Breast epithelium (tissue), 4 donors: ENCODE results near the gene CDH23. TPM values are rescaled to one million over a fixed set of nuclear protein-coding genes. Genes with fewer than 3 reads are reported as not detected.

Experiments used
- DNase-seq, 2 donors: peaks; one replicate each; pipeline ENCODE4 v3.0.0-alpha.2; 2019; ENCODE audit warnings: low spot score in 2 of 2
- H3K27ac ChIP-seq, 2 donors: fragments of 200-600 bp; sonication (generic) in 1 of 2; one replicate each; pipeline ENCODE4 v1.5.1; 2016 to 2019; ENCODE audit warnings: mild to moderate bottlenecking in 1 of 2
- H3K27me3 ChIP-seq, 2 donors: fragments of 200-600 bp; sonication (generic) in 1 of 2; one replicate each; pipeline versions ENCODE4 v1.5.1 to v1.6.0; 2017 to 2019; ENCODE audit warnings: control low read depth in 1 of 2, mild to moderate bottlenecking in 1 of 2
- H3K36me3 ChIP-seq: fragments of 200-600 bp; one replicate; pipeline ENCODE4 v1.5.1; 2019
- H3K4me1 ChIP-seq, 2 donors: fragments of 200-600 bp; sonication (generic); one replicate each; pipeline ENCODE4 v1.5.1; 2016 to 2019; ENCODE audit warnings: control low read depth in 1 of 2
- H3K4me3 ChIP-seq, 3 donors: fragments of 200-600 bp; sonication (generic); 1 replicate in 2 of 3; 2 replicates in 1 of 3; pipeline ENCODE4 v1.5.1; 2016 to 2019; ENCODE audit warnings: mild to moderate bottlenecking in 3 of 3, moderate library complexity in 2 of 3
- H3K9me3 ChIP-seq, 2 donors: fragments of 200-600 bp; sonication (generic) in 1 of 2; one replicate each; pipeline ENCODE4 v1.5.1; 2016 to 2019; ENCODE audit warnings: control low read depth in 1 of 2
- POLR2A ChIP-seq: fragments of 450-650 bp; IDR thresholded peaks from one replicate; pipeline ENCODE4 v1.6.1; 2016; ENCODE audit warnings: antibody characterized with exemption, mild to moderate bottlenecking, moderate library complexity
- POLR2AphosphoS5 ChIP-seq, 3 donors: sonication (generic); formaldehyde crosslinking; IDR thresholded peaks; one replicate each; pipeline ENCODE4 v1.6.1; 2017; ENCODE audit warnings: antibody characterized with exemption in 3 of 3
- intact Hi-C: fragments of 100-400 bp; cut with DNase I; formaldehyde crosslinking; loops from one replicate; pipeline ENCODE4 v1.15.1; 2023; ENCODE audit warnings: low total_unique reads
- total RNA-seq, 3 donors: library from RNA; depleted of rRNA; stranded (reverse); fragments of >200 nt; gene quantifications; one replicate each; pipeline ENCODE4 v1.1.0, GENCODE V29; 2016
- TF ChIP-seq, protein P1 (sequence below), 3 donors: fragments of 450-650 bp; IDR thresholded peaks; one replicate each; pipeline ENCODE4 v1.5.1; 2016 to 2017; ENCODE audit warnings: antibody characterized with exemption in 3 of 3, mild to moderate bottlenecking in 3 of 3, moderate library complexity in 3 of 3

The CDH23 gene
- total RNA-seq, 3 donors from 2014 or later, result 8.5 to 13.8 (median 11.6) TPM

DNA sequence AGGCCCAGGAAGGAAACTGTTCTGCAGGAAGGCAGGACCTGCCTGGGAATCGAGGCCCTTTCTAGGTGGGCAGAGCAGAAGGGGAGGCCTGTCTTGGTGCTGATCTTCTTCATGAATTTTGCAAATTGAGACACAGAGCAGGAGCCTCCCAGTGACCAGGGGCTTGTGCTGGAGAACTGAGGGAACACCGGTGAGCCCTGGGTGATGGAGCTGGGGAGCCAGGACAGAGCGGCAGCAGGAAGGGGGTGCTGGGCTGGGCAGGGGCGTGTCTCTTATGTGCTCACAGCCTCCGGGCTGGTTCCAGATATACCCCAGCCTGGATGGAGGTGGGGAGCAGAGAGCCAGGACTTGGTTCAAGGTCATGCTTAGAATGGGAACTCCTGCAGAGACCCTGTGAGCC lies 182.9 kb downstream of the CDH23 start:
- Histone ChIP-seq H3K4me3 (no peak overlapping the region), H3K9me3 (no peaks in the 10 kb centered on the region), H3K36me3 (no peaks in the 10 kb centered on the region), H3K4me1 (no peaks in the 10 kb centered on the region), H3K27me3 (no peaks in the 10 kb centered on the region), H3K27ac (no peak overlapping the region)
- intact Hi-C loops, result no loop called here
- DNase-seq, result no peak
- no peak for TF ChIP-seq POLR2A
- TF ChIP-seq, protein P1, sequence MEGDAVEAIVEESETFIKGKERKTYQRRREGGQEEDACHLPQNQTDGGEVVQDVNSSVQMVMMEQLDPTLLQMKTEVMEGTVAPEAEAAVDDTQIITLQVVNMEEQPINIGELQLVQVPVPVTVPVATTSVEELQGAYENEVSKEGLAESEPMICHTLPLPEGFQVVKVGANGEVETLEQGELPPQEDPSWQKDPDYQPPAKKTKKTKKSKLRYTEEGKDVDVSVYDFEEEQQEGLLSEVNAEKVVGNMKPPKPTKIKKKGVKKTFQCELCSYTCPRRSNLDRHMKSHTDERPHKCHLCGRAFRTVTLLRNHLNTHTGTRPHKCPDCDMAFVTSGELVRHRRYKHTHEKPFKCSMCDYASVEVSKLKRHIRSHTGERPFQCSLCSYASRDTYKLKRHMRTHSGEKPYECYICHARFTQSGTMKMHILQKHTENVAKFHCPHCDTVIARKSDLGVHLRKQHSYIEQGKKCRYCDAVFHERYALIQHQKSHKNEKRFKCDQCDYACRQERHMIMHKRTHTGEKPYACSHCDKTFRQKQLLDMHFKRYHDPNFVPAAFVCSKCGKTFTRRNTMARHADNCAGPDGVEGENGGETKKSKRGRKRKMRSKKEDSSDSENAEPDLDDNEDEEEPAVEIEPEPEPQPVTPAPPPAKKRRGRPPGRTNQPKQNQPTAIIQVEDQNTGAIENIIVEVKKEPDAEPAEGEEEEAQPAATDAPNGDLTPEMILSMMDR (IDR thresholded peaks at IDR 0.05), result no peak

DNA sequence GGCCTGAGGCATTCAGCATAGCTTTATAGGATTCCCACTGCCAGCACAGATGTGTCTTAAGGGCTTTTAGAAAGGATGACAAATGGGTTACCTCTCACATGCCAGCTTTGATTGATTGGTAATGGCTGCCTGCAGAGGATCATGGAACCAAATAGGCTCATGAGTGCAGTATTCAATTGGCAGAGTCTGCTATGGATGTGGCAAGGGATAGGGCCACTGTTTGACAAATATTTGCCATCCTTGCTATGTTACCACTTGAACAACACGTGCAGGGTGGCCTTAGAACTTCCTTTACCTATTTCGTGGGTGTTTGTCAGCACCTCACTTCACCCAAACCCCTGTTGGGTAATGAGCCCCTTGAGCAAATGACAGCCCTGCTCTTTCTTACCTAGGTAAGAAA lies 183.7 kb downstream of the CDH23 start:
- Histone ChIP-seq H3K27ac (no peak overlapping the region), H3K4me1 (no peaks in the 10 kb centered on the region), H3K4me3 (no peak overlapping the region), H3K36me3 (no peaks in the 10 kb centered on the region), H3K27me3 (no peaks in the 10 kb centered on the region), H3K9me3 (no peaks in the 10 kb centered on the region)
- DNase-seq, result no peak
- TF ChIP-seq POLR2A, result no peak
- TF ChIP-seq, protein P1 (IDR thresholded peaks at IDR 0.05), result no peak
- no peak for TF ChIP-seq POLR2AphosphoS5 (IDR thresholded peaks at IDR 0.05)
- intact Hi-C loops, result no loop called here

DNA sequence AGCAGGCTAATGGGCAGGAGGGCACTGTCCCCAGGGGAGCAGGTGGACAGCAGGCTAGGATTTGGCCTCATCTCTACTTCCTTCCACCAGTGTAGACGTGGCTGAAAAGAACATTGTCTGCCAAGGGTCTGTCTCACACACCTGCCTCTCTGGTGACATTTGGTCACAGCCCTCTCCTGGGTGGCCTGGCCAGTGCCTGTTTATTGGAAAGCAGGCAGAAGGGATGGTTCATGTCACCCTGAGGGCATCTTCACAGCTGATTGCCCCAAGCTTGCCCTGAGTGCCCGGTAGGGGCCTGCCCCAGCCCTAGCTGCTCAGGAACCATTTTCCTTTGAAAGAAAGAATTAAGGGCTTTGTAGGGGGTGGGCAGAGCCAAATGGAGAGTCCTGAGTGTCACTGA lies 184.2 kb downstream of the CDH23 start:
- no peaks in the 10 kb centered on the region for H3K36me3 ChIP-seq
- intact Hi-C loops, result no loop called here
- H3K4me3 ChIP-seq, result no peak overlapping the region
- H3K27ac ChIP-seq, result no peak overlapping the region
- no peaks in the 10 kb centered on the region for H3K9me3 ChIP-seq
- H3K4me1 ChIP-seq, result no peaks in the 10 kb centered on the region
- no peak for DNase-seq
- H3K27me3 ChIP-seq, result no peaks in the 10 kb centered on the region
- TF ChIP-seq, protein P1 (IDR thresholded peaks at IDR 0.05), result no peak
- TF ChIP-seq POLR2AphosphoS5 (IDR thresholded peaks at IDR 0.05) (no peak), POLR2A (no peak)

DNA sequence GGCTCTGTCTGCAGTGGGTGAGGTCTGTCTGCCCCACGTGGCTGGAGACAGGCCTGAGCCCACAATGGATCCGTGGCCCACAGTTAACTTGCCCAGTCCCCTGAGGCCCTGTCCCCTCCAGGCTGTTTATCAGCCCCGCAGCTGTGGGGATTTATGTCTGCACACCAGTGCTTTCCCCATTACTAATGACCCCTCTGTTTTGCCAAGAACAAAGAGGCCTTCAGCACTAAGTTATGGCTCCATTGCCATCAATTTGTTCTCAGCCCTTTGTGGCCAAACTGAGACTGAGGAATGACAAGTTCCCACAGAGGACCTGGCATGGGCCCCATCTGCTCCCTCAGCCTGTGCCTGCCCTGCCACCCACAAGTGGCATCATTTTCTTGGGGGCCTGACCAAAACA lies 184.7 kb downstream of the CDH23 start:
- intact Hi-C loops, result no loop called here
- H3K9me3 ChIP-seq, result no peaks in the 10 kb centered on the region
- DNase-seq, result no peak
- H3K4me1 ChIP-seq, result no peaks in the 10 kb centered on the region
- no peak overlapping the region for H3K27ac ChIP-seq
- TF ChIP-seq, protein P1 (IDR thresholded peaks at IDR 0.05), result no peak
- TF ChIP-seq POLR2AphosphoS5 (IDR thresholded peaks at IDR 0.05) (no peak), POLR2A (no peak)
- no peaks in the 10 kb centered on the region for H3K27me3 ChIP-seq
- H3K36me3 ChIP-seq, result no peaks in the 10 kb centered on the region
- no peak overlapping the region for H3K4me3 ChIP-seq

DNA sequence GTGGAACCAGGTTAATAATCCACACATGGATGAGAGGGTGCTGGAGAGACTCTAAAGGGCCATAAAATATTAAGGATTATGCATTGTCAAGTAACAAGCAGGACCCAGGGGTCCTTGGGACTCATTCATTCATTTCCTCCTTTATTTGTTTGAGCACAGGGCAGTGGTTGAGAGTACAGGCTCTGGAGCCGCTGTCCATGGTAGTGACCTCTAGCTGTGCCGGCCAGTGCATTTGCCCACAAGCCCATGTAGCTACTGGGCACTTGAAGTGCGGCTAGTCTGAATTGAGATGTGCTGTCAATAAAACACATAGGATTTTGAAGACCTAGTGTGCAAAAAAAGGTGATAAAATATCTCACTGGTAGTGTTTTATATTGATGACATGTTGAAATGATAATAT lies 185.3 kb downstream of the CDH23 start:
- Histone ChIP-seq H3K27ac (no peak overlapping the region), H3K27me3 (no peaks in the 10 kb centered on the region), H3K4me1 (no peaks in the 10 kb centered on the region), H3K4me3 (no peak overlapping the region), H3K9me3 (no peaks in the 10 kb centered on the region), H3K36me3 (no peaks in the 10 kb centered on the region)
- DNase-seq, result no peak
- intact Hi-C loops, result no loop called here
- no peak for TF ChIP-seq POLR2A
- TF ChIP-seq, protein P1 (IDR thresholded peaks at IDR 0.05), result no peak
- TF ChIP-seq POLR2AphosphoS5 (IDR thresholded peaks at IDR 0.05), result no peak
